ENCODE results near the gene SLC2A9. TPM values are rescaled to one million over a fixed set of nuclear protein-coding genes. Genes with fewer than 3 reads are reported as not detected.
"Not testable (repeated sequence)": the region's sequence is repeated elsewhere in the genome, so short reads cannot be mapped to it uniquely, and the experiment has no call there.

The SLC2A9 gene
- total RNA-seq, 1 experiment from 2014 or later, result 1.2 TPM

- DNase-seq (ENCODE audit: low read depth), result no peak
These were observed 93.8 kb downstream of the SLC2A9 start for GRCh38 chr4:9927341-9928007.

GRCh38 chr4:9926586-9926985, 94.7 kb downstream of the SLC2A9 start:
- DNase-seq (ENCODE audit: low read depth), result no peak

GRCh38 chr4:9925750-9926439, 95.4 kb downstream of the SLC2A9 start:
- no peak for DNase-seq (ENCODE audit: low read depth)

GRCh38 chr4:9924750-9925149, 96.5 kb downstream of the SLC2A9 start:
- DNase-seq (ENCODE audit: low read depth), result peak; percentile 87

GRCh38 chr4:9923195-9923812, 98.0 kb downstream of the SLC2A9 start:
- DNase-seq (ENCODE audit: low read depth), result no peak

- no peak for DNase-seq (ENCODE audit: low read depth)
These were observed 100.0 kb downstream of the SLC2A9 start for GRCh38 chr4:9921326-9921725.

- DNase-seq (ENCODE audit: low read depth), result no peak
These were observed 101.3 kb downstream of the SLC2A9 start for GRCh38 chr4:9920029-9920428.

- DNase-seq (ENCODE audit: low read depth), result no peak
These were observed 102.2 kb downstream of the SLC2A9 start for GRCh38 chr4:9919047-9919446.

GRCh38 chr4:9918484-9918883, 102.8 kb downstream of the SLC2A9 start:
- DNase-seq (ENCODE audit: low read depth), result no peak

- DNase-seq (ENCODE audit: low read depth), result no peak
These were observed 104.4 kb downstream of the SLC2A9 start for GRCh38 chr4:9916937-9917336.

- no peak for DNase-seq (ENCODE audit: low read depth)
These were observed 105.0 kb downstream of the SLC2A9 start for GRCh38 chr4:9916346-9916745.

GRCh38 chr4:9913846-9914245, 107.5 kb downstream of the SLC2A9 start:
- no peak for DNase-seq (ENCODE audit: low read depth)

- DNase-seq (ENCODE audit: low read depth), result no peak
These were observed 114.3 kb downstream of the SLC2A9 start for GRCh38 chr4:9906996-9907395.

- peak; percentile 37 for DNase-seq (ENCODE audit: low read depth)
These were observed 116.2 kb downstream of the SLC2A9 start for GRCh38 chr4:9904976-9905587.

- no peak for DNase-seq (ENCODE audit: low read depth)
These were observed 118.0 kb downstream of the SLC2A9 start for GRCh38 chr4:9903317-9903716.

GRCh38 chr4:9901257-9901656, 120.0 kb downstream of the SLC2A9 start:
- no peak for DNase-seq (ENCODE audit: low read depth)

- not testable (repeated sequence) for DNase-seq (ENCODE audit: low read depth)
These were observed 120.7 kb downstream of the SLC2A9 start for GRCh38 chr4:9900633-9901032.

GRCh38 chr4:9899306-9900055, 121.8 kb downstream of the SLC2A9 start:
- no peak for DNase-seq (ENCODE audit: low read depth)

- peak; percentile 68 for DNase-seq (ENCODE audit: low read depth)
These were observed 122.5 kb downstream of the SLC2A9 start for GRCh38 chr4:9898596-9899305.

GRCh38 chr4:9895333-9895705, 126.0 kb downstream of the SLC2A9 start:
- no peak for DNase-seq (ENCODE audit: low read depth)

GRCh38 chr4:9894644-9895332, 126.5 kb downstream of the SLC2A9 start:
- DNase-seq (ENCODE audit: low read depth), result no peak
